GM12878 (cell line): ENCODE measurements around the gene FGGY.

Source experiments
- BHLHE40 ChIP-seq, 2 experiments: fragments of 450-650 bp in 1 of 2; IDR thresholded peaks; 2 replicates each; pipeline ENCODE4 v1.6.1; 2011 to 2017; ENCODE audit warnings: low read depth in 2 of 2, borderline replicate concordance in 1 of 2, improper control_type of control experiment in 1 of 2, low read length in 1 of 2, mild to moderate bottlenecking in 1 of 2
- EP300 ChIP-seq, 2 experiments: fragments of 150-350 bp in 1 of 2; IDR thresholded peaks; 2 replicates each; pipeline ENCODE4 v1.6.1; 2011 to 2012; ENCODE audit warnings: low read depth in 2 of 2, low read length in 2 of 2, borderline replicate concordance in 1 of 2, improper control_type of control experiment in 1 of 2, inconsistent platforms in 1 of 2; ENCODE audit not compliant: control insufficient read depth in 1 of 2
- MEF2A ChIP-seq: IDR thresholded peaks from 2 replicates; pipeline ENCODE4 v1.6.1; 2011; ENCODE audit warnings: low read depth, mild to moderate bottlenecking, low read length, moderate library complexity; ENCODE audit not compliant: insufficient read depth
- POLR2A ChIP-seq: IDR thresholded peaks from 2 replicates; pipeline ENCODE4 v1.6.1; 2011; ENCODE audit warnings: low read depth, mild to moderate bottlenecking, low read length
- TAF1 ChIP-seq: IDR thresholded peaks from 2 replicates; pipeline ENCODE4 v1.6.1; 2011; ENCODE audit warnings: mild to moderate bottlenecking, low read depth, low read length, borderline replicate concordance

- TF ChIP-seq POLR2A (no peak), MEF2A (no peak), EP300 (IDR thresholded peaks at IDR 0.05; ENCODE audit: borderline replicate concordance in 1 of 2, control insufficient read depth in 1 of 2, low read depth in 2 of 2, low read length in 2 of 2) (no peak), TAF1 (no peak), BHLHE40 (IDR thresholded peaks at IDR 0.05; ENCODE audit: borderline replicate concordance in 1 of 2, low read depth in 2 of 2, low read length in 1 of 2) (no peak)
Observed at GRCh38 chr1:59667020-59667419, 370.1 kb downstream of the FGGY start.
